ELF-1 (cell line): Measurements from ENCODE around the gene TTYH3.
"Not testable (repeated sequence)": the region's sequence is repeated elsewhere in the genome, so short reads cannot be mapped to it uniquely, and the experiment has no call there.

Source experiments
- DNase-seq: peaks from one replicate; pipeline ENCODE4 v3.0.0-alpha.2; 2016; ENCODE audit warnings: low read depth, low spot score

The TTYH3 gene

GRCh38 chr7:2631946-2632732, at the start of gene TTYH3:
Gene TTYH3 (plus strand): TSS chr7:2631986. CDS start chr7:2632156, 170 bp downstream.
- no peak for DNase-seq

- DNase-seq: no peak
These were observed 49.6 kb upstream of the TTYH3 start for GRCh38 chr7:2582006-2582735.

- no peak for DNase-seq
These were observed 47.8 kb upstream of the TTYH3 start for GRCh38 chr7:2583798-2584580.

GRCh38 chr7:2585446-2585845, 46.3 kb upstream of the TTYH3 start:
- DNase-seq: no peak

GRCh38 chr7:2586326-2587020, 45.3 kb upstream of the TTYH3 start:
- DNase-seq: no peak

GRCh38 chr7:2587134-2587533, 44.7 kb upstream of the TTYH3 start:
- no peak for DNase-seq

- no peak for DNase-seq
These were observed 44.0 kb upstream of the TTYH3 start for GRCh38 chr7:2587778-2588177.

- no peak for DNase-seq
These were observed 42.4 kb upstream of the TTYH3 start for GRCh38 chr7:2589341-2589740.

- not testable (repeated sequence) for DNase-seq
These were observed 41.8 kb upstream of the TTYH3 start for GRCh38 chr7:2589941-2590340.

- no peak for DNase-seq
These were observed 39.4 kb upstream of the TTYH3 start for GRCh38 chr7:2592375-2592865.

GRCh38 chr7:2593036-2593727, 38.6 kb upstream of the TTYH3 start:
- no peak for DNase-seq

GRCh38 chr7:2594599-2594998, 37.2 kb upstream of the TTYH3 start:
- no peak for DNase-seq

- no peak for DNase-seq
These were observed 36.4 kb upstream of the TTYH3 start for GRCh38 chr7:2595258-2595860.

GRCh38 chr7:2596464-2597272, 35.1 kb upstream of the TTYH3 start:
- no peak for DNase-seq

GRCh38 chr7:2597273-2597640, 34.5 kb upstream of the TTYH3 start:
- DNase-seq: no peak

- no peak for DNase-seq
These were observed 33.5 kb upstream of the TTYH3 start for GRCh38 chr7:2598154-2598823.

- peak; percentile 31 for DNase-seq
These were observed 30.7 kb upstream of the TTYH3 start for GRCh38 chr7:2601065-2601464.

- DNase-seq: no peak
These were observed 29.9 kb upstream of the TTYH3 start for GRCh38 chr7:2601907-2602306.

- no peak for DNase-seq
These were observed 29.3 kb upstream of the TTYH3 start for GRCh38 chr7:2602406-2603043.
